Brain microvascular endothelial cell (primary cell): ENCODE data around the gene MTMR2.

Experiments
- DNase-seq: peaks from one replicate; pipeline ENCODE4 v3.0.0-alpha.2; 2020
- H3K27ac ChIP-seq: fragments of 250-450 bp; sonication (Bioruptor Pico); 2 replicates; pipeline ENCODE4 v1.5.1; 2020; ENCODE audit warnings: mild to moderate bottlenecking, moderate library complexity
- H3K27me3 ChIP-seq: fragments of 250-450 bp; sonication (Bioruptor Pico); replicated peaks from 2 replicates; pipeline ENCODE4 v1.5.1; 2020; ENCODE audit warnings: mild to moderate bottlenecking
- H3K36me3 ChIP-seq: fragments of 250-450 bp; sonication (Bioruptor Pico); replicated peaks from 2 replicates; pipeline ENCODE4 v1.5.1; 2020; ENCODE audit warnings: mild to moderate bottlenecking
- H3K4me3 ChIP-seq: 2 replicates; pipeline ENCODE4 v1.5.1; 2011; ENCODE audit warnings: low read depth, mild to moderate bottlenecking, control low read depth, low read length, moderate library complexity
- in situ Hi-C: cut with HindIII; loops from 2 replicates; pipeline ENCODE4 v1.10.0; 2017; ENCODE audit warnings: low sequenced_read_pairs, low pct_ligation_motif_present
- TF ChIP-seq, protein P1 (sequence below): IDR thresholded peaks from 2 replicates; pipeline ENCODE4 v1.5.1; 2011; ENCODE audit warnings: low read depth, mild to moderate bottlenecking, moderate library complexity, low read length, control low read depth, inconsistent platforms; ENCODE audit errors: missing control alignments

Gene MTMR2

DNA sequence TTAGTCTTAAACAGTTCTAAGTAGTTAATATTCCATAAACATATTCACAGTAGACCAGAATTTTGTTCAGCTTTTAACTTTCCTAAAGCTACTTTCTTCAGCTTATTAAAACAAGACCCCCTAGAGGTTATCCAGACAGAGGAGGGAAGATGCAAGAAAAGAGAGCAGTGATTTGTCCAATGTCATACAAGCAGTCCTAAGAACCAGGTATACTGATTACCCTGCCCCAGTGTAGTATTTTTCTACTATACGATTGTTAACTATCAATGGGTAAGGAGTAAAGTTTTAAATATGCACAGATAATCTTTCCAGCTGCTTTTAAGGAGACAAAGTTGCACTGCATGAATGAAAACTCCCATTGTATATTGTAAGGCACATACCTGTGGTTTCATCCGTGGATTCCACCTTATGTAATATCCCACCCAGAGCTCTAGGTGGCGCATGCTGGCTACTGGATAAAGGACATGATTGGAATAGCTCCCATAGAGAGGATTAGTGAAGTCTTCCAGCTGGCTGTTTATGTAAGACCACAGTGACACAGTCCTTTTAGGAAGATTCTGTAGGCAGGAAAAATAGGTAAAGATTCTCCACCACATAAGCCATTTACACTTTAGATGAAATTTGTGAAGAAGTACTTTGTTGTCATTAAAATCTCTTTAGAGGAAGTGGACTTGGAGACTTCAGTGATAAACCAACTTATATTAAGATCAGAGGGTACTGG, 88.0 kb downstream of the MTMR2 start:
- DNase-seq, result peak; percentile 90
- Histone ChIP-seq H3K27me3 (no peaks in the 10 kb centered on the region), H3K36me3 (peaks cover 25% of the 10 kb centered on the region), H3K4me3 (no peak overlapping the region), H3K27ac (peak overlapping the region; percentile 72)
- in situ Hi-C loops, result no loop called here
- TF ChIP-seq, protein P1, sequence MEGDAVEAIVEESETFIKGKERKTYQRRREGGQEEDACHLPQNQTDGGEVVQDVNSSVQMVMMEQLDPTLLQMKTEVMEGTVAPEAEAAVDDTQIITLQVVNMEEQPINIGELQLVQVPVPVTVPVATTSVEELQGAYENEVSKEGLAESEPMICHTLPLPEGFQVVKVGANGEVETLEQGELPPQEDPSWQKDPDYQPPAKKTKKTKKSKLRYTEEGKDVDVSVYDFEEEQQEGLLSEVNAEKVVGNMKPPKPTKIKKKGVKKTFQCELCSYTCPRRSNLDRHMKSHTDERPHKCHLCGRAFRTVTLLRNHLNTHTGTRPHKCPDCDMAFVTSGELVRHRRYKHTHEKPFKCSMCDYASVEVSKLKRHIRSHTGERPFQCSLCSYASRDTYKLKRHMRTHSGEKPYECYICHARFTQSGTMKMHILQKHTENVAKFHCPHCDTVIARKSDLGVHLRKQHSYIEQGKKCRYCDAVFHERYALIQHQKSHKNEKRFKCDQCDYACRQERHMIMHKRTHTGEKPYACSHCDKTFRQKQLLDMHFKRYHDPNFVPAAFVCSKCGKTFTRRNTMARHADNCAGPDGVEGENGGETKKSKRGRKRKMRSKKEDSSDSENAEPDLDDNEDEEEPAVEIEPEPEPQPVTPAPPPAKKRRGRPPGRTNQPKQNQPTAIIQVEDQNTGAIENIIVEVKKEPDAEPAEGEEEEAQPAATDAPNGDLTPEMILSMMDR, result peak; percentile 91

DNA sequence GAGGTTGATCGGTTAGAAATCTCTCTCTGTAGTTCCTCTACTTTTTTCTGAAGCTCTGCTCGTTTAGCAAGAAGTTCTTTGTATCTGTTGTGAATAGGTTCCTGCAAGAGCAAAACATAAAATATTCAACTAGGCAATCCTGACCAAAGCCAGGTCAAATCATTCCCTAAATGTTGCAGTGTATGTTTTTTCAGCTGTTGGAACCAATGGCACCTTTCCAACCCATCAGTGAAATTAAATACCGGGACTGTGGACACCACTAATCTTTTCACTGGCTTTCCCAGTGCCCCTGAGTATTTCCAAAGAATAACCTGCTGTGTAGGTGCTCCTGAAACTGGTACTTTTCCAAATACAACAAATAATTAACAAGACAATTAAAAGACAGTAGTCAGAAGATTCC, 88.6 kb downstream of the MTMR2 start:
- Histone ChIP-seq H3K27ac (no peak overlapping the region), H3K36me3 (peaks cover 25% of the 10 kb centered on the region), H3K4me3 (no peak overlapping the region), H3K27me3 (no peaks in the 10 kb centered on the region)
- in situ Hi-C loops, result no loop called here
- no peak for DNase-seq
- TF ChIP-seq, protein P1, result no peak

DNA sequence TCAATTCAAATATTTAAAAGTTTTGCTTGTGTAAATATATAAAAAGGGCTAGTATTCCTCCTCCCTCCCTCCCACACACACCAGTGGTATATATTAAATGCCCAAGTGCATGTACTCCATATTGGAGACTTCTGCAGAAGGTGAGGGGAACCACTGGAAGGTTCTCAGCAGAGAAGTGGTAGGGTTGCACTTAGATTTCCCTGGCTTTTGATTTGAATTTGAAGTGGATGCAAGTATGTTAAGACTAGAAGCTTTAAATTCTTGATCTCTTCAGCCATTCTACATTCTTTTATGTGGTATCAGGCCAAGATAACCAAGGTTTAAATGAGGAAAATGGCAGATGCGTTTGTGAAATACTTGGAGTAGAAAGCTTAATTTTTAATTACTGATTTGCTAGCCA, 90.5 kb downstream of the MTMR2 start:
- Histone ChIP-seq H3K36me3 (peaks cover 30% of the 10 kb centered on the region), H3K27ac (no peak overlapping the region), H3K27me3 (no peaks in the 10 kb centered on the region), H3K4me3 (no peak overlapping the region)
- in situ Hi-C loops, result no loop called here
- no peak for DNase-seq
- TF ChIP-seq, protein P1, result no peak

DNA sequence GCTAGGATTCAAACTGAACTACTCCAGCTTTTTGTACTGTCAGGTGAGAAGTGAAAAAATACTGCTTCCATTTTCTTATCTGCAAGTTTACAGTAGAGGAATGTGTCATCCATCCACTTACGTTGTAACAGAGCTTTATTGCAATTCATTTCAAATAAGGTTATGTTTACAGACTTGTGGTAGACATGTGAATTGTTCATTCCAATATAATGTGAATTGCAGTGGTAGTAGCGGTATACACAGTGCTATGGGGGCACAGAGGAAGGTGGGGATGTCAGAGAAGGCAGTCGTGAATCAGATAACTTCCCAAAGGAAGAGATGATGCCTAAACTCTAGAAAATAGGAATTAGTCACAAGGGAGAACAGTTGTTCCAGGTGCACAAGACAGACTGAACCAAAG, 91.1 kb downstream of the MTMR2 start:
- TF ChIP-seq, protein P1, result no peak
- in situ Hi-C loops, result no loop called here
- Histone ChIP-seq H3K36me3 (peaks cover 30% of the 10 kb centered on the region), H3K4me3 (no peak overlapping the region), H3K27me3 (no peaks in the 10 kb centered on the region), H3K27ac (no peak overlapping the region)
- no peak for DNase-seq

DNA sequence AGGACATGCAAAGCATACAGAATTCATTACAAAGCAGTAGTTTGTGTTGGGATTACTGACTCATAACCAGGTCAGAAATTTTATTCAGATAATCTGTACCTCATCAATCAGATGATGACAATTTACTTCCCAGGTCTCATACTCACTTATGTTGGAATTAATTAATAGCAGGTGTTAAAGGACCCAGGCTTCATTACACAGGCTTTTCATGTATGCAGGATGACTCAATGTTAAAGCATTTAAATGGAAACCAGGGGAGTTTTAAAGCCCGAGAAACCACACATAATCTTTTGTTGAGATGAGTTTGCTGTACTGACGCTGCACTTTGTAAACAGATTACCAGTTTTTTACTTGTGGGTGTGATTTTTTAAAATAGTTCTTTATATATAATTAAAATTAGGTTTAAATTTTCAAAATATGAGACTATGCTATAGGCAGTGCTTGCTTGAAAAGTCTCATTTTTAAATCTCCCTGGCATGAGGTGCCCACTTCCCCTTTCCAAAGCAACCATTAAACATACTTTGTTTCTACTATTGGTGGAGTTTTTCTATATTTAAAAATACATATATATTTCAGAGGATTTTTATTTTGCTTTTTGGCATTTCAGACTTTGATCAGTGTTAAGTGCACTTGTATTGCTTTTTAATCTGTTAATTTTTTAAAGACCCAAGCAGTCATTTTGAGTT, 92.6 kb downstream of the MTMR2 start:
- Histone ChIP-seq H3K4me3 (no peak overlapping the region), H3K27me3 (no peaks in the 10 kb centered on the region), H3K27ac (peak overlapping the region; percentile 43), H3K36me3 (peaks cover 22% of the 10 kb centered on the region)
- in situ Hi-C loops, result no loop called here
- DNase-seq, result peak; percentile 31
- TF ChIP-seq, protein P1, result no peak
